HS-5 (cell line): Measurements from ENCODE around the gene SLC39A1.

Source experiments
- DNase-seq: peaks from one replicate; pipeline ENCODE4 v3.0.0-alpha.2; 2012; ENCODE audit warnings: low read depth

Gene SLC39A1

GRCh38 chr1:153976819-153977249 is 13.5 kb upstream of the SLC39A1 start:
- no peak for DNase-seq

- no peak for DNase-seq
Measured at GRCh38 chr1:153973525-153973924, 10.2 kb upstream of the SLC39A1 start.

GRCh38 chr1:153973071-153973470 is 9.7 kb upstream of the SLC39A1 start:
- no peak for DNase-seq

- DNase-seq: no peak
Measured at GRCh38 chr1:153970346-153970745, 7.0 kb upstream of the SLC39A1 start.

GRCh38 chr1:153968972-153969371 is 5.6 kb upstream of the SLC39A1 start:
- no peak for DNase-seq

GRCh38 chr1:153968408-153968807 is 5.1 kb upstream of the SLC39A1 start:
- DNase-seq: no peak

- DNase-seq: no peak
Measured at GRCh38 chr1:153968000-153968363, 4.6 kb upstream of the SLC39A1 start.

GRCh38 chr1:153967107-153967999 is 4.0 kb upstream of the SLC39A1 start, which contains the start of gene CREB3L4:
TSS of gene CREB3L4 (plus strand) at chr1:153967902. CDS start at chr1:153968526, 624 bp downstream.
- peak; percentile 87 for DNase-seq

- DNase-seq: no peak
Measured at GRCh38 chr1:153963850-153964331, 554 bp upstream of the SLC39A1 start.

- DNase-seq: no peak
Measured at GRCh38 chr1:153962088-153963029, 978 bp downstream of the SLC39A1 start.

GRCh38 chr1:153961421-153961820 is 1.9 kb downstream of the SLC39A1 start:
- DNase-seq: no peak

GRCh38 chr1:153960206-153960605 is 3.1 kb downstream of the SLC39A1 start:
- DNase-seq: no peak

- DNase-seq: no peak
Measured at GRCh38 chr1:153959454-153959853, 3.9 kb downstream of the SLC39A1 start.

GRCh38 chr1:153958961-153959260 is 4.4 kb downstream of the SLC39A1 start:
- no peak for DNase-seq

- DNase-seq: peak; percentile 92
Measured at GRCh38 chr1:153958111-153958960, 5.0 kb downstream of the SLC39A1 start, which contains the start of gene CRTC2. TSS of gene CRTC2 (minus strand) at chr1:153958612. CDS start at chr1:153958497, 115 bp downstream.

- no peak for DNase-seq
Measured at GRCh38 chr1:153957744-153958110, 5.6 kb downstream of the SLC39A1 start.

- no peak for DNase-seq
Measured at GRCh38 chr1:153956997-153957715, 6.2 kb downstream of the SLC39A1 start.

GRCh38 chr1:153954826-153955225 is 8.5 kb downstream of the SLC39A1 start:
- DNase-seq: no peak

GRCh38 chr1:153953859-153954365 is 9.4 kb downstream of the SLC39A1 start:
- DNase-seq: no peak

- no peak for DNase-seq
Measured at GRCh38 chr1:153951801-153952200, 11.5 kb downstream of the SLC39A1 start.

- no peak for DNase-seq
Measured at GRCh38 chr1:153951183-153951582, 12.2 kb downstream of the SLC39A1 start.
